LNCAP (cell line): ENCODE results near the gene NUTF2.

Experiments used
- TF ChIP-seq, protein P1 (sequence below): fragments of 450-650 bp; IDR thresholded peaks from 2 replicates; pipeline ENCODE4 v1.5.1; 2017; ENCODE audit warnings: mild to moderate bottlenecking

NUTF2 gene

DNA sequence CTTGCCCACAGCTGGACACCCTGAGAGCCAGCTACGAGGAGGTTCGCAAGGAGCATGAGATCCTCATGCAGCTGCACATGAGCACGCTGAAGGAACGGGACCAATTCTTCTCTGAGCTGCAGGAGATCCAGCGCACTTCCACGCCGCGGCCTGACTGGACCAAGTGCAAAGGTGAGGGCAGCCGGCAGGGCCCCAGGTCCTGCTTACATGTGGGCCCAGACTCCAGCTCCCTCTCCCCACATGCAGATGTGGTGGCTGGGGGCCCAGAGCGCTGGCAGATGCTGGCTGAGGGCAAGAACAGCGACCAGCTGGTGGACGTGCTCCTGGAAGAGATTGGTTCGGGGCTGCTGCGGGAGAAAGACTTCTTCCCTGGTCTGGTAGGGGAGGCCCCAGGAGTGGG is 20.8 kb upstream of the NUTF2 start:
- TF ChIP-seq, protein P1, sequence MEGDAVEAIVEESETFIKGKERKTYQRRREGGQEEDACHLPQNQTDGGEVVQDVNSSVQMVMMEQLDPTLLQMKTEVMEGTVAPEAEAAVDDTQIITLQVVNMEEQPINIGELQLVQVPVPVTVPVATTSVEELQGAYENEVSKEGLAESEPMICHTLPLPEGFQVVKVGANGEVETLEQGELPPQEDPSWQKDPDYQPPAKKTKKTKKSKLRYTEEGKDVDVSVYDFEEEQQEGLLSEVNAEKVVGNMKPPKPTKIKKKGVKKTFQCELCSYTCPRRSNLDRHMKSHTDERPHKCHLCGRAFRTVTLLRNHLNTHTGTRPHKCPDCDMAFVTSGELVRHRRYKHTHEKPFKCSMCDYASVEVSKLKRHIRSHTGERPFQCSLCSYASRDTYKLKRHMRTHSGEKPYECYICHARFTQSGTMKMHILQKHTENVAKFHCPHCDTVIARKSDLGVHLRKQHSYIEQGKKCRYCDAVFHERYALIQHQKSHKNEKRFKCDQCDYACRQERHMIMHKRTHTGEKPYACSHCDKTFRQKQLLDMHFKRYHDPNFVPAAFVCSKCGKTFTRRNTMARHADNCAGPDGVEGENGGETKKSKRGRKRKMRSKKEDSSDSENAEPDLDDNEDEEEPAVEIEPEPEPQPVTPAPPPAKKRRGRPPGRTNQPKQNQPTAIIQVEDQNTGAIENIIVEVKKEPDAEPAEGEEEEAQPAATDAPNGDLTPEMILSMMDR, result no peak

- TF ChIP-seq, protein P1, result no peak
Observed at GRCh38 chr16:67828651-67829050, 18.1 kb upstream of the NUTF2 start.

DNA sequence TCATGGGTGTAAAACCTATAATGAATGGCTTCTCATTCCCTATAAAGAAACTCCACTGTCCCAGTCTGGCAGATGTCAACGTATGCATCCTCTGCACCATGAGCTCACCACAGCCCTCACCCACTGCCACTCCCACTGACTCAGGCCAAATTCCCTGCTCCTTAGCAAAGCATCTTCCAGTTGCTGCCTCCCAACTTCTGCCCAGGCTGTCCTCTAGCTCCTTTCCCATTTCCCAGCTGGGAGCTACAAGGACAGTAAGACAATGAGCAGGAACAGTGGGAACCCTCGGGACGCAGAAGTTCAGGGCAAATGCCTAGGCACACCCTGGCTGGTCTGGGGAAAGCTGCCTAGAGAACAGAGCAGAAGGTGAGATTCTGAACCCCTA is 13.7 kb upstream of the NUTF2 start:
- TF ChIP-seq, protein P1, result no peak

GRCh38 chr16:67833415-67834241 is 13.1 kb upstream of the NUTF2 start:
- TF ChIP-seq, protein P1, result no peak

DNA sequence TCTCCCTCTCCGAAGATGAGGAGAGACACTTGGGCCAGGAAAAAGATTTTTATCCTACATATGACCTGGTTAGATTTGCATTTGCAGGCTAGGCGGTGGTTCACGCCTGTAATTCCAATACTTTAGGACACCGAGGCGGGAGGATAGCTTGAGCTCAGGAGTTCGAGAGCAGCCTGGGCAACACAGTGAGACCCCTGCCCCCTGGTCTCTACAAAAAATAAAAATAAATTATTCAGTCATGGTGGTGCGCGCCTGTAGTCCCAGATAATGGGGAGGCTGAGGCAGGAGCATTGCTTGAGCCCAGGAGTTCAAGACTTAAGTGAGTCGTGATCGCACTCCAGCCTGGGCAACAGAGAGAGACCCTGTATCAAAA is 12.5 kb upstream of the NUTF2 start:
- TF ChIP-seq, protein P1, result no peak

GRCh38 chr16:67837811-67838210 is 8.9 kb upstream of the NUTF2 start:
- TF ChIP-seq, protein P1, result no peak

- TF ChIP-seq, protein P1, result no peak
Observed at GRCh38 chr16:67841198-67841815, 5.4 kb upstream of the NUTF2 start.
